ENCODE data around the gene EDC3. TPM values are rescaled to one million over a fixed set of nuclear protein-coding genes. Genes with fewer than 3 reads are reported as not detected.

Gene EDC3
- total RNA-seq, 1 experiment from 2014 or later = 45.1 TPM

GRCh38 chr15:74585857-74586256, 110.0 kb downstream of the EDC3 start:
- no peak overlapping the region for H3K4me2 ChIP-seq (ENCODE audit: low read length)
- H3K79me2 ChIP-seq (ENCODE audit: insufficient read depth, low read length) = no peaks in the 10 kb centered on the region
- ChIA-PET POLR2A (no interaction called here), CTCF (no interaction called here), RAD21 (ENCODE audit: low non-redundant PET in 1 of 2, low total read pairs in 2 of 2, uncharacterized antibody in 2 of 2, unreplicated experiment in 2 of 2) (no interaction called here)
- no peak overlapping the region for H3K4me3 ChIP-seq (replicated peaks in 1 of 2; ENCODE audit: low read depth in 1 of 2, low read length in 2 of 2)
- H4K20me1 ChIP-seq (ENCODE audit: insufficient read depth) = no peaks in the 10 kb centered on the region
- H3K27ac ChIP-seq (ENCODE audit: low read depth, low read length) = no peak overlapping the region
- DNase-seq (ENCODE audit: low read depth, low spot score) (no peak), ATAC-seq (no peak)
- BruUV-seq (replicated peaks) = no TSS peak
- no peak overlapping the region for H3K9ac ChIP-seq (ENCODE audit: low read length)
- H3K27me3 ChIP-seq (ENCODE audit: insufficient read depth, low read length) = no peaks in the 10 kb centered on the region
- TF ChIP-seq POLR2AphosphoS5 (IDR thresholded peaks at IDR 0.05; ENCODE audit: low read depth, low read length) = no peak
- TF ChIP-seq ZNF274 (IDR thresholded peaks at IDR 0.05; ENCODE audit: low read depth, low read length) = no peak
- TF ChIP-seq SIN3A (IDR thresholded peaks at IDR 0.05; ENCODE audit: low read depth) = no peak
- no peak for TF ChIP-seq TCF7L2 (IDR thresholded peaks at IDR 0.05; ENCODE audit: borderline replicate concordance, extremely low read depth, insufficient read depth, insufficient read length)
- TF ChIP-seq RAD21 (IDR thresholded peaks at IDR 0.05; ENCODE audit: low read depth) = no peak
- no peak for TF ChIP-seq SRF (IDR thresholded peaks at IDR 0.05; ENCODE audit: low read depth)
- TF ChIP-seq, protein P1, sequence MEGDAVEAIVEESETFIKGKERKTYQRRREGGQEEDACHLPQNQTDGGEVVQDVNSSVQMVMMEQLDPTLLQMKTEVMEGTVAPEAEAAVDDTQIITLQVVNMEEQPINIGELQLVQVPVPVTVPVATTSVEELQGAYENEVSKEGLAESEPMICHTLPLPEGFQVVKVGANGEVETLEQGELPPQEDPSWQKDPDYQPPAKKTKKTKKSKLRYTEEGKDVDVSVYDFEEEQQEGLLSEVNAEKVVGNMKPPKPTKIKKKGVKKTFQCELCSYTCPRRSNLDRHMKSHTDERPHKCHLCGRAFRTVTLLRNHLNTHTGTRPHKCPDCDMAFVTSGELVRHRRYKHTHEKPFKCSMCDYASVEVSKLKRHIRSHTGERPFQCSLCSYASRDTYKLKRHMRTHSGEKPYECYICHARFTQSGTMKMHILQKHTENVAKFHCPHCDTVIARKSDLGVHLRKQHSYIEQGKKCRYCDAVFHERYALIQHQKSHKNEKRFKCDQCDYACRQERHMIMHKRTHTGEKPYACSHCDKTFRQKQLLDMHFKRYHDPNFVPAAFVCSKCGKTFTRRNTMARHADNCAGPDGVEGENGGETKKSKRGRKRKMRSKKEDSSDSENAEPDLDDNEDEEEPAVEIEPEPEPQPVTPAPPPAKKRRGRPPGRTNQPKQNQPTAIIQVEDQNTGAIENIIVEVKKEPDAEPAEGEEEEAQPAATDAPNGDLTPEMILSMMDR (IDR thresholded peaks at IDR 0.05 in 2 of 3, conservative IDR thresholded peaks at IDR 0.05 in 1 of 3; ENCODE audit: borderline replicate concordance in 1 of 3, insufficient read depth in 1 of 3, low read depth in 2 of 3, low read length in 2 of 3) = no peak
- TF ChIP-seq SP1 (IDR thresholded peaks at IDR 0.05; ENCODE audit: low read depth) = no peak
- TF ChIP-seq MAX (IDR thresholded peaks at IDR 0.05) = no peak
- no peak for TF ChIP-seq JUND (IDR thresholded peaks at IDR 0.05)
- peaks cover 14 to 18% of the 10 kb centered on the region in 2 experiments for H3K4me1 ChIP-seq (ENCODE audit: control insufficient read depth in 1 of 2, insufficient read depth in 2 of 2, low read length in 2 of 2)
- intact Hi-C loops (cut with micrococcal nuclease) = no loop called here
- H2AFZ ChIP-seq (ENCODE audit: low read depth, low read length, poor library complexity, severe bottlenecking) = no peak overlapping the region
- no peaks in the 10 kb centered on the region for H3K9me2 ChIP-seq (ENCODE audit: insufficient read depth)
- peaks cover 0 to 6% of the 10 kb centered on the region in 2 experiments; a peak in 1 of 4 replicates for H3K36me3 ChIP-seq (ENCODE audit: control insufficient read depth in 1 of 2, insufficient read depth in 2 of 2, low read length in 2 of 2)
- no peaks in the 10 kb centered on the region for H3K9me3 ChIP-seq (ENCODE audit: control insufficient read depth in 1 of 2, insufficient read depth in 1 of 2, low read depth in 1 of 2, low read length in 2 of 2)
